AG04449 (cell line): Measurements from ENCODE around the gene HTT.

Experiments
- CTCF ChIA-PET: fragments of 350-600 bp; formaldehyde crosslinking; extraction: SDS; loops from one replicate; lab custom pipeline; 2021; ENCODE audit warnings: antibody characterized with exemption; lab: Yijun Ruan, JAX
- POLR2A ChIA-PET: fragments of 400-600, 350-600 bp; formaldehyde crosslinking; extraction: SDS; loops from one replicate; lab custom pipeline; 2020; ENCODE audit warnings: antibody characterized with exemption, inconsistent platforms; lab: Yijun Ruan, JAX
- DNase-seq: peaks from one replicate; pipeline ENCODE4 v3.0.0-alpha.2; 2010; ENCODE audit warnings: low read depth, low spot score
- H3K4me3 ChIP-seq: 2 replicates; pipeline ENCODE4 v1.5.1; 2011; ENCODE audit warnings: low read depth, mild to moderate bottlenecking, control low read depth, low read length
- TF ChIP-seq, protein P1 (sequence below): IDR thresholded peaks from one replicate; pipeline ENCODE4 v1.5.1; 2011; ENCODE audit warnings: mild to moderate bottlenecking, moderate library complexity, low read length, control low read depth, inconsistent platforms; ENCODE audit not compliant: insufficient read depth; ENCODE audit errors: missing control alignments

HTT gene

DNA sequence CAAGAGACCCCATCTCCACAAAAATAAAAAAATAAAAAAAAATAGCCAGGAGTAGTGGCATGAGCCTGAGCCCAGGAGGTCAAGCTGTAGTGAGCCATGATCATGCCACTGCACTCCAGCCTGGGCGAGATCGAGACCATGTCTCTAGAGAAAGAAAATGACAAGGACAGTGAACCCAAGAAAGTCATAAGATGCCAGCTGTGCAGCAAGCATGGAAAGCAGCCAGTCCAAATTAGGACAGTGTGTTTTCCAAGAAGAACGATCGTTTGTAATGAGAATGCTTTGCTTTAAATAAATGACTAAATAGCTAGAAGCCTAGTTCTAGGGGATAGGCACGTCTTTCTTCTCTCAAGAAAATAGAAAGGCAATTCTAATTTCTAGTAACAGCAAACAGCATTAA is 116.1 kb downstream of the HTT start:
- no peak for DNase-seq
- ChIA-PET CTCF (interaction anchor here (1.1 to 7.5 kb wide), 4 partner anchors 10 to 290 kb away, joined by 3 to 54 read pairs (median 5); no protein-coding TSS in a partner anchor), POLR2A (interaction anchor here (0.6 to 0.8 kb wide), 2 partner anchors 9 to 11 kb away, joined by 3 read pairs; no protein-coding TSS in a partner anchor)
- TF ChIP-seq, protein P1, sequence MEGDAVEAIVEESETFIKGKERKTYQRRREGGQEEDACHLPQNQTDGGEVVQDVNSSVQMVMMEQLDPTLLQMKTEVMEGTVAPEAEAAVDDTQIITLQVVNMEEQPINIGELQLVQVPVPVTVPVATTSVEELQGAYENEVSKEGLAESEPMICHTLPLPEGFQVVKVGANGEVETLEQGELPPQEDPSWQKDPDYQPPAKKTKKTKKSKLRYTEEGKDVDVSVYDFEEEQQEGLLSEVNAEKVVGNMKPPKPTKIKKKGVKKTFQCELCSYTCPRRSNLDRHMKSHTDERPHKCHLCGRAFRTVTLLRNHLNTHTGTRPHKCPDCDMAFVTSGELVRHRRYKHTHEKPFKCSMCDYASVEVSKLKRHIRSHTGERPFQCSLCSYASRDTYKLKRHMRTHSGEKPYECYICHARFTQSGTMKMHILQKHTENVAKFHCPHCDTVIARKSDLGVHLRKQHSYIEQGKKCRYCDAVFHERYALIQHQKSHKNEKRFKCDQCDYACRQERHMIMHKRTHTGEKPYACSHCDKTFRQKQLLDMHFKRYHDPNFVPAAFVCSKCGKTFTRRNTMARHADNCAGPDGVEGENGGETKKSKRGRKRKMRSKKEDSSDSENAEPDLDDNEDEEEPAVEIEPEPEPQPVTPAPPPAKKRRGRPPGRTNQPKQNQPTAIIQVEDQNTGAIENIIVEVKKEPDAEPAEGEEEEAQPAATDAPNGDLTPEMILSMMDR: no peak
- H3K4me3 ChIP-seq: no peak overlapping the region

DNA sequence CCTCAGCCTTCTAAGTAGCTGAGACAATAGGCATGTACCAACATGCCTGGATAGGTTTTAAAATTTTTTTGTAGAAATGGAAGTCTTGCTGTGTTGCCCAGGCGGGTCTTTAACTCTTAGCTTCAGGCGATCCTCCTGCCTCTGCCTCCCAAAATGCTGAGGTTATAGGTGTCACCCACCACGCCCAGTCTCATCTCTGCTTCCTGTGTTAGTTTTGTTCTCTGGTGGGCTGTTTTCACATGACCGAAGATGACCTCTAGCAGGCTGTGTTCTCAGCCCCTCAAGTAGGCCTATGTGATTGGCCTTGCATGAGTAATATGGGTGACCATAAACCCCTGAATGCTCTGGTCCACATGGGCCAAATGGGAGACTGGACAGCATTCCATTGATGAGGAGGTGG is 117.7 kb downstream of the HTT start:
- CTCF ChIA-PET: interaction anchor here (0.9 to 7.5 kb wide), 9 partner anchors 9 to 288 kb away, joined by 3 to 54 read pairs (median 5); no protein-coding TSS in a partner anchor
- POLR2A ChIA-PET: no interaction called here
- TF ChIP-seq, protein P1: no peak
- no peak overlapping the region for H3K4me3 ChIP-seq
- DNase-seq: no peak

DNA sequence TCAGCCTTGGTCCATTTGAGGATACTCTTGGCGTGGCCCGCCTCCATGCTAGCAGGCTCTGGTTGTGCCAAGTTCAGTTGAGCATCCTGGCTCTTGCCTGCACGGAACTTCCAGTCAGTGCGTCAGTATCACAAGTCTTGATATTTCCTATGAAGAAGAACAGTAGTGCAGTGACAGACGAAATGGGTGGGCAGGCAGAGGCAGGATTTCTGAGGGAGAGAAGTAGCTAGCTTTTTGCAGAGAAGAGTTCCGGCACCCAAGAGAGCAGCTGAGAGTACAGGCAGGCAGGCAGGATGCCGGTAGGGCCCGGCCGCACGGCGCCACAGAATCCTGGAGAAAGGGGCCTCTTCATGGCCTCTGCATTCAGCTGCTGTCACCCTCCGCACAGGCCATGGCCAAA is 118.3 kb downstream of the HTT start:
- POLR2A ChIA-PET: no interaction called here
- no peak overlapping the region for H3K4me3 ChIP-seq
- CTCF ChIA-PET: interaction anchor here (0.8 to 7.5 kb wide), 14 partner anchors 8 to 688 kb away, joined by 3 to 54 read pairs (median 4); no protein-coding TSS in a partner anchor
- TF ChIP-seq, protein P1: no peak
- no peak for DNase-seq

DNA sequence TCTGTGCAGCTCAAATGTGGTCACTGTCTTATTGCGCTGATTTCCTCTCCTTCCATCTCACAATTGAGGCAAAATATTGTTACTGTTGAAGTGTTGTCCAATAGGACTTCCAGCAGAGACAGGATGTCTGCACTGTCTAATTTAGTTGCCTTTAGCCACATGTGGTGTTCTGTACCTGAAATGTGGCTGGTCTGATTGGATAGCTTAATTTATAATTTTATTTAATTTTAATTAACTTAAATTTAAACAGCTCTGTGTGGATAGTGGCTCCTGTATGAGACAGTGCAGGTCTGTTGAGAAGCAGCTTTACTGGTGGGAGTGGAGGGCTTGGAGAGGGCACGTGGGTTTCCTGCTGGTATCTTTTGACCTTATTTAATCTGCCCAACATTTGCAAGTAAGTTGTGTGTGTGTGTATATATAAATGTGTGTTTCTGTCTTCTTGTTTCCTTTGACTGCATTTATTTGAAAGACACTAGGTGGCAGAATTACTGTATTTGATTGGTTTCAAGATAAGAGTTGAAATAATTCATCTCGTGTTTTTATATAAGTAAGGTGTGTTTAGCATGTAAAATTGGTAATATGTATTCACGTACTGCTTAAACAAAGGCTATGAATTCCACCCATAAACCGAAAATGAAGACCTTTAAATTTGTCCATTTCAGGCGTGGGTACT is 119.2 kb downstream of the HTT start:
- POLR2A ChIA-PET: no interaction called here
- TF ChIP-seq, protein P1: peak; percentile 20
- CTCF ChIA-PET: interaction anchor here (0.5 to 7.5 kb wide), 20 partner anchors 10 to 687 kb away, joined by 3 to 54 read pairs (median 5); no protein-coding TSS in a partner anchor
- DNase-seq: no peak
- H3K4me3 ChIP-seq: no peak overlapping the region

DNA sequence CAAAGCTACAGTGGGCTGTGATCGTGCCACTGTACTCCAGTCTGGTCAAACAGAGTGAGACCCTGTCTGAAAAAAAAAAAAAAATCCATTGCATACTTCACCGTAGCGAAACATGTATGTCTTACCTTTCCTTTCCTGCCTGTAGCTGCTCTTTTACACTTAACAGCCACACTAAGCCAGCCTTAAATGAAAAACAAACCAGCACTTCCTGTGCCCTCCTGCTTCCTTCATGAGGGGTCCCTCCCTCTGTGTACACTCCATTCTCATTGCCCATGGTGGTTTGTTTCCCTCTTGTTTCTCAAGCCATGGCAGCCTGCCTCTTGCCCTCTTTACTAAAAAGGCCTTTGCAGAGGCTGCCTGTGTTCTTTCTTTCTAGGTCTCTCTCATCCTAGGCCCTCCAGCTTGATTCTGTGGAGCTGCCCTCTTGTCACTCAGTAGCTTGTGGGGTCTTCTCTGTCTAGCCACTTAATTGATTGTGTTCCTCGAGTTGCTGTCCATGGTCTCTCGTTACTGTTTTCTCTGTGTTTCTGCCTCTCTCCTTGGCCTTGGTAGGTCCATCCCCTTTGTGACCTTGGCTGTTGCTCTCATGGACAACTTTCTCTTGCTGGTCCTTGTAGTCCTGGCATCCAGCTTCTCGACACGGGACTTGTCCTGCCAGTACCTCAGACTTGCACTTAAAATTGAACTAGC is 122.3 kb downstream of the HTT start:
- TF ChIP-seq, protein P1: no peak
- no peak overlapping the region for H3K4me3 ChIP-seq
- ChIA-PET CTCF (interaction anchor here (1.2 to 1.6 kb wide), 2 partner anchors 11 to 284 kb away, joined by 4 to 5 read pairs; no protein-coding TSS in a partner anchor), POLR2A (no interaction called here)
- no peak for DNase-seq

DNA sequence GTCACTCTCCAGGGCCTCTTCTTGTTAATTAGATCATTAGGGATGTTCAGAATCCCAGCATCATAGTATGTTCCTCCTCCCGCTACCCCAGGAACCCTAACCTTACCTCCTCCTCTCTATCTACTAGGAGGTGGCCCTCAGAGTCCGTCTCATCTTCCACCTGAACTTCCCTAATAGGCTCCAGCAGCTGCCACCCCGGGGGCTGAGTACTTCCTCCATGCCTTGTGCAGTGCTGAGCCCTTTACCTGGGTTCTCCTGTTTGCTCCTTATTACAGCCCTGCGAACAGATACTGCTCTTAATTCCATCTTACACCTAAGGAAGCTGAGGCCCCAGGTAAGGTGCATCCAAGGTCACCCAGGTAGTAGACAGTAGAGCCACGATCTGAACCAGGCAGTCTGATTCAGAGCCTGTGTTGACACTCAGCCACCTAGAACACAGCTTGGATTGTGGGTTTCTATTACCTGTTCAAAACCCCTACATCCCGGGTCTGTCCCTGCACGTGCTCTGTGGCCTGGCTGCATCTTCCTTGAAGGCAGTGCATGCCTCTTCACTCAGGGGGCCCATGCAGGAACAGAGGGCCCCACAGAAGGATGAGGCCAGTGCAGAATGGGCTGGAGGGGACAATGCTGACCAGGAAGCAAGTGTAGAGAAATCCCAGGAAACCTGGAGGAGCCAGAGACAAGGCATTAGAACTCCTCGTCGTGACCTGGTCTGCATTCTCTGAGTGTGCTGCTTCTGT is 123.1 kb downstream of the HTT start:
- TF ChIP-seq, protein P1: no peak
- no peak for DNase-seq
- ChIA-PET CTCF (interaction anchor here (1.5 to 1.6 kb wide), 2 partner anchors 246 to 283 kb away, joined by 4 to 5 read pairs; no protein-coding TSS in a partner anchor), POLR2A (no interaction called here)
- H3K4me3 ChIP-seq: no peak overlapping the region
